Hindlimb muscle (tissue), 1 donor: ENCODE data around the gene RAB36. TPM values are rescaled to one million over a fixed set of nuclear protein-coding genes. Genes with fewer than 3 reads are reported as not detected.
A peak's percentile ranks its signal among the peaks of the same experiment; 100 is the strongest.

ENCODE experiments used
- DNase-seq: peaks from one replicate; pipeline ENCODE4 v3.0.0-alpha.2; 2013
- polyA plus RNA-seq: library from polyadenylated mRNA; unstranded; fragments of 120-200 nt; gene quantifications from one replicate; pipeline ENCODE4 v1.2.1, GENCODE V29; 2013; ENCODE audit not compliant: insufficient read length

The RAB36 gene
- polyA plus RNA-seq, 1 donor: 1.9 TPM

DNA sequence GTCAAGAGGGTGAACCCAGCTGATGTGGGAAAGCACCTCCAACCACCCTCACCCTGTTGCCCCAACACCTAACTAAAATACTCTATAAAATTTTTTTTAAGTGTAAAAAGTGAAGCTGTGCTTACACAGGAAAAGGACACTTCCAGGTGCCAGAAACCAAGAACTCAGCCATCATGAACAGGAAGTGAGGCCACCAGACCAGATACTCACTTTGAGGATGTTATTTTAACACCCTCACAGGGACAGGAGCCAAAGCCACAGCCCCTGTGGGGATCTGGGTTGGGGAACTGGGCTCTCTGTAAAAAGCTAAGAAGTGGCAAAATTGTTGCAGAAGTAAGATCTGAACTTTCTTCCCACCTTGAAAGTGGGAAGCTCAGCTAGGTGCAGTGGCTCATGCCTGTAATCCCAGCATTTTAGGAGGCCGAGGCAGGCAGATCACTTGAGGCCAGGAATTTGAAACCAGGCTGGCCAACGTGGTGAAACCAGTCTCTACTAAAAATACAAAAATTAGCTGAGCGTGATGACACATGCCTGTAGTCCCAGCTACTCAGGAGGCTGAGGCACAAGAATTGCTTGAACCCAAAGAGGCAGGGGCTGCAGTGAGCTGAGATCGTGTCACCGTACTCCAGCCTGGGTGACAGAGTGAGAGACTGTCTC lies 7.2 kb upstream of the RAB36 start:
- no peak for DNase-seq

DNA sequence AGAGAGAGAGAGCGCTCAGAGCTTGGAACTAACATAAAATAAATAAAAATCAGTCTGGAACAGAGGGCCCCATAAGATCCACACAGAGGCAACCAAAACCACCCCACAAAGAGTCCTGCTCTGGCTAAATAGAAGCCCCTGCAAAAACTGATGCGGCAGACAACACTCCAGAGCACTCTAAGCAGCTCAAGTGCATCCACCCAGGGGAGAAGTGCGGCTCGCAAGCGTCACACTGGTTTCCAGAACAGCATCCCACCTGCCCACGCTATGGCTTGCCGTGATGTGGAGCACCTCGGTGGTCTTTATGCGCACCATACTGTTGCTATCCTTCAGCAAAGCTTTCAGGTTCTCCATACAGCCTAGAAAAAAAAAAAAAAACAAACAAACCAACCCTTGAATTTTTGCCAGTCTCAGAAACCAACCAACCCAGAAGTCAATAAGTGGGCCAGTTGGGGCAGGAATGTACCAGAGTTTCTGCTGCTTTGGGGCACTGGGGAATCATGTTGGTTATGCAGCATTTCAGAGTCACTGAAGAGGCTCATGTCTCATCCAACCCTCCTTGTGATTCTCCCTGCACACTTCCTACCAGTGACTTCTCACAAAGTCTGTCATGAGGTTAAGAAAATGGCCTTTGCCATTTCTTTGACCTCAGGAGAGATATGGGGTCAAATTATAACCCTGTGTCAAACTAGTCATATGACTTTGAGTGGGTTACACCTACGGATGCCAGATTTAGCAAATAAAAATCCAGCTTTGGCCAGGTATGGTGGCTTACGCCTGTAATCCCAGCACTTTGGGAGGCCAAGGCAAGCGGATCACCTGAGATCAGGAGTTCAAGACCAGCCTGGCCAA lies 6.5 kb upstream of the RAB36 start:
- DNase-seq: no peak

- no peak for DNase-seq
Measured at GRCh38 chr22:23140385-23140784, 4.9 kb upstream of the RAB36 start.

DNA sequence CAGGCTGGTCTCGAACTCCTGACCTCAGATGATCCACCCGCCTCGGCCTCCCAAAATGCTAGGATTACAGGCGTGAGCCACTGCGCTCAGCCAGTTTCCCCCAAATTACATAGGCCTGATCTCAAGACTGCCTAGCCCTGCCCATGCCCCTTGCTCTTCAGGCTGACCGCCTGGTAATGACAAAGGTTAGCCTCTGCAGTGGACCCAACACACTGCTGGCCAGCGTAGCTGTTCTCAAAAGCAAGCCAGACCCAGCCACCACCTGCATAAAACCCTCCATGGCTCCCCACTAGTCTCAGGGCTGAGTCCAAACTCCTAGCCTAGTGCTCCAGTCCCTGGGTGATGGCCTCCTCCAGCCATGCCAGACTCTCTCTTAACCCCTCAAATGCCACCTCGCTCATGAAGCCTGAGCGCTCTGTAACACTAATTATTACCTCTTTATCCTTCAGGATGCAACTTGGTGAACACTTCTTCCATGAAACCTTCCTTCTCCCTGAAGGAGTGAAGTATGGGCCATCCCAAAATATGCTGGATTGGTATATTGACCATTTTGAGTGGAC lies 2.7 kb upstream of the RAB36 start:
- no peak for DNase-seq

DNA sequence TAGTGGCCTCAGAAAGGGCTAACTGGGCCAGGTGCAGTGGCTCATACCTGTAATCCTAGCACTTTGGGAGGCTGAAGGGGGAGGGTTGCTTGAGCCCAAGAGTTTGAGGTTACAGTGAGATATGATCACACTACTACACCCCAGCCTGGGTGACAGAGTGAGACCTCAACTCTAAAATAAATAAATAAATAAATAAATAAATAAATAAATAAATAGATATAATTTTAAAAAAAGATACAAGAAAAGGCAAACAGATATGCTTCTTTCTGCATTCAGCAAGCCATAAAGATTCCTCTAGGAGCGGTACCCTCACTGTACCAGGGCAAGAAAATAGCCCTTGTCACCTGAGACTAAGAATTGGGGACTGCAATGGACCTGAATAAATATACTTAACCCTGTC lies 2.2 kb upstream of the RAB36 start:
- no peak for DNase-seq

DNA sequence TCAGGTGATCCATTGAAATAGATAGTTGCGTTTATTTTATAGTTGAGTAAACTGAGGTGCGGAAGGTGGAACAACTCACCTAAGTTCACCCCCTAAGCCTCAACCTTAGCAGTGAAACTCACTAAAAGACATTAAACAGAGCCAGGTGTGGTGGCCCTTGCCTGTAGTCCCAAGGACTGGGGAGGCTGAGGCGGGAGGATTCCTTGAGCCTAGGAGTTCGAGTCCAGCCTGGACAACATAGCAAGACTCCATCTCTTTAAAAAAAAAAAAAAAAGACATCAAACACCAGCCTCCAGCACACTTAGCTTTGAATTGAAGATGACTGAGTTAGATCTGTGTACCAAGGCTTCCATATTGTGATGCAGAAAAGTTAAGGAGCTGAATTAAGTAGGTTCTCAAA lies 845 bp upstream of the RAB36 start:
- no peak for DNase-seq

DNA sequence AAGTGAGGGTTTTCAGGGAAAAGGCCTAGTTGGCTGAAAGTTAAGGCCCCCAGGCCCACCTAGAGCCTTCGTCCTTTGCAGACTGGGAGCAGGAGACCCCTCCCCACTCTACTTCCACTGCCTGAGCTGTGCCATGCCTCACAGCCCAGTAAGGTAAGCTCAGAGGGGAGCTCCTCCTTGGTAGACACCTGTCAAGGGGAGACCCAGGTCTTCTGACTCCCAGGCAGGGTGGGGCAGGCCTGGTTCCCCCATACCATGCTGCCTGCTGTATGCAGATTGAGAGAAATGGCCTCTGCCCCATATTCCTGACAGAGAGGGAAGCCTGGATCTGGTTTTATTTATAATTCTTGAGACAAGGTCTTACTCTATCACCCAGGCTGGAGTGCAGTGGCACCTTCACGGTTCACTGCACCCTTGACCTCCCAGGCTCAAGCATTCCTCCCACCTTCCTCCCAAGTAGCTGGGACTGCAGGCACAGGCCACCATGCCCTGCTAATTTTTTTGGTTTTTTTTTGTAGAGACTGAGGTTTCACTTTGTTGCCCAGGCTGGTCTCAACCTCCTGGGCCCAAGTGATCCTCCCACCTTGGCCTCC lies 697 bp downstream of the RAB36 start:
- no peak for DNase-seq

- DNase-seq: no peak
Measured at GRCh38 chr22:23146478-23147205, 1.4 kb downstream of the RAB36 start.

DNA sequence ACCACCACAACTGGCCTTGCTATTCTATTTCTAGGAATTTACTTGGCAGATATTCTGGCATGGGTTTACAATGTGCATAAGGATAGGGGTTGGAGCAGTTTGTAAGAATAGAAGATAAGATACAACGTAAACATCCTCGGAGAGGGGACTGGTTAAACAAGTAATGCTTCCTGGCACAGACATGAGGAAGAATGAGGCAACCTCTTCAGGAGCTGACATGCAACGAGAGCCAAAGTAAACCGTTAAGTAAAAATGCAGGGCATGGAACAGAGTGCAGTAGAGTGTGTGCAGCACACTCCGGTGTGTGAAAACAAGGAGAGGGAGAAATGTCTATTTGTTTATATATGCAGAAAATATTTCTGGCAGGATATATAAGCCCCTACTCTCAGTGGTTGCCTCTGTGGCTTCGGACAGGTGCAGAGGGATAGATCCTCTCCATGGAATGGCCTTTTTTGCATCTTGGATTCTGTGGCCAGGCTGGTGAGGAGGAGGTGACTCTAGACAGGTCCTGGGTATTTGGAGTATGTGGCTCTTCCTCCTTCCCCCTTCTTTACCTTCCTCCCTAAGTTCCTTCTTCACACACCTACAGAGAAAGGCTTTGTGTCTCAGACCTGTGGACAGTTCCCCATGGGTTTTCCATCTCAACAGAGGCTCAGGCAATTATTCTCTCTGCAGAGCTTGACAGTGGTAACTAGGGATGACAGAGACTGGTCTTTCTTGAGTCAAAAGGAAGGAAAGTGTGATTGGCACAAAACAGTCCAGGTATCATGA lies 2.5 kb downstream of the RAB36 start:
- DNase-seq: no peak

DNA sequence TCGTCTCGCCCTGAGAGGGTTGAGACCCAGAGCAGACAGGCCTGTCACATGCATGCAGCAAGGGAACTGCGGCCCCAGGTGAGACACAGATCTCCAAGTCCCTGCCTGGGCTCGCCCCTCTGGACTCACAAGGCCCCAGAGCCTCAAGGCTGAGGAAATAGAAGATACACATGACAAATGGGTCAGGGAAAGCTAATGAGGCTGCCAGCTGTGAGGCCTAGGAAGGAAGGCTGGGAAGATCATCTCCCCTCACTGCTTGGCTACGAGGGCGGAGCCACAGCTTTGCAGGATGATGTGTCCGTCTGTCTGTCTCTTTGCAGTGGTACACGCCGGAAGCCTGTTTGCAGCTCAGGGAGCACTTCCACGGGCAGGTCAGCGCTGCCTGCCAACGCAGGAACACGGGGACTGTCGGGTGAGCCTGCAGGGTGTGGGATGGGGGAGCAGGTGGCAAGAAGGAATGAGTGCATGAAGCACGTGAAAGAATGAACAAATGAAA lies 4.5 kb downstream of the RAB36 start:
- DNase-seq: peak; percentile 55

DNA sequence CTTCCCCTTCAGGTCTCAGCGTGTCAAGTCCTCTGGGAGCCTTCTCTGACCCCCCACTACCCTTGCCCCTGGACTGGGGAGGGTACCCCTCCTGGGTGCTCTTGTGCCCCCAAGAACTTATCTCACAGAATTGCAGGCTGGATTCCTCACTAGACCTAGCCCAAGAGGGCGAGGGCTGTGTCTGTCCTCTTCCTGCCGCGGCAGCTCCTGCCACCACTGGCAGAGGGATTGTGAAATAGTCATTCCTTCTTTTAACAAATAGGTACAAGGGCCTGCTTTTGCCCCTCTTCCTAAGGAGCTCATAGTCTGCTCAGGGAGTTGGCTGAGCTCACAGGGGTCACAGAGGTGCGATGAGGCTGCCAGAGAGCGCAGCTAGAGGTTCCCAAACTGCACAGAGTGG lies 5.5 kb downstream of the RAB36 start:
- DNase-seq: no peak

DNA sequence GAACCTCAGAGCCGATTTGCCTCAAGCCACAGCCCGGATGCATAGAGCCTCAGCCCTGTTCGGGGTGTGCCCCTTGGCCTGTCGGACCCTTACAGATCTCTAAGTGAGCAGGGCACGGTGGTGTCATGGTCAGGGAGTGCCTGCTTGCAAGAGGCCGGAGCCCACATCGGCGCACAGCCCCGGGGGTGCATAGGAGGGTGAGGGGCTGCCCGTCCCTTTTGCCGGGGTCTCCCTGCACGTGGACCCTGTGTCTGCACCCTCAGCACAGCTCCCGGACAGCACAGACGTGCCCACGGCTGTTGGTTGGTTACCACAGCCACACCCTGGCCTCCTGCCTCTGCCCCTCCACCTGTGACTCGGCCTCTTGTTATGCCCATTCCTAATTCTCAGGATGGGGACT lies 6.5 kb downstream of the RAB36 start:
- no peak for DNase-seq

GRCh38 chr22:23152238-23153114 lies 7.2 kb downstream of the RAB36 start:
- DNase-seq: no peak

DNA sequence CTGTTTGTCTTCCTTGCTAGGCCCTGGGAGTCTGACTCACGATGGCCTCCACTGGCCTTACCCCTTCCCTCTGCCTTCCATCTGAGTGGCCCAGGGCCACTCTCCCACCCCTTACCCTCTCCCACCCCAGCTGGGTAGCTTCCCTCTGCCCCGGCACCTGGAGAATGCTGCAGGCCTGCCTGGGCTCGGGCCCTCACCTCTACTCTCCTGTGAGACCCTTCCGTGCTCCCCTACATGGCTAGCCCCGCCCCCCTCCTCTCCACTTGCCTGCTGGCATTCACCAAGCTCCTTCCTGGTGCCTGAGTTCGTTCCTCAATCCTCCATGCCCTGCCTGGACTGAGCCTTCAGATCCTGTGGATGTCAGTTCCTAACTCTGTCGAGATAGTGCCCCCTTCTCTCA lies 8.7 kb downstream of the RAB36 start:
- DNase-seq: no peak

DNA sequence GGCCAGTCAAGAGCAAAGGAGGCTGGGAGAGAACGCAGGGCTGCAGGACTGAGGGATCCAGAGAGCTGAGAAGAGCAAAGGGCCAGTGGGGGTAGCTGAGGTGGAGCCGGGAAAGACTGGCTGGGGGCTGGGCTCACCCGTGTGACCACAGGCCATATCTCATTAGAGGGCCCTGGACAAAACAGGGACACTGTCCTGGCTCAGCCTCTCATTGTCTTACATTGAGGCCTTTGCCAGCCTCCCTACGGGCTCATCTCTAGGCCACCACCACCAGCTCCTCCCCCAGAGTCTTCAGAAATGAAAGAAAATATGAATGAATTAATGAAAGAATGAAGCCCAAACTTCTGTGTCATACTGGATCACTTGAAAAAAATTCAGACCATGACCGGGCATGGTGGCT lies 9.2 kb downstream of the RAB36 start:
- no peak for DNase-seq

DNA sequence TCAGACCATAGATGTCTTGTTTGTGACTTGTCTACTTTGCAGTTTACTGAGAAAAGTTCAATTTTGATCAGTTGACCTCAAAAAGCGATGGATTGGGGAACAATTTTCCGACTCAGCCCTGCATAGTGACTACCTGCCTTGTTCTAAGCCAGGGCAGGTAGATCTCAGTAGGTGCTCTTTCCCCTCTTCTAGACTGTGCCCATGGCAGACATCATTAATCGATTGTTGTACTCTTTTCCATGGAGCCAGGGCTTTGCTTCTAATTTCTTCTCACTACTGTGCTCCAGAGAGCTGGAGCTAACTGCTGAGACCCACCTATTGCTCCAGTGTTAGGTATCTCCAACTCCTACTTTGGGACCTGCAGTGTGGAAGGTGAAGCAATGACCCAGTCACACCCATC lies 9.9 kb downstream of the RAB36 start:
- no peak for DNase-seq

DNA sequence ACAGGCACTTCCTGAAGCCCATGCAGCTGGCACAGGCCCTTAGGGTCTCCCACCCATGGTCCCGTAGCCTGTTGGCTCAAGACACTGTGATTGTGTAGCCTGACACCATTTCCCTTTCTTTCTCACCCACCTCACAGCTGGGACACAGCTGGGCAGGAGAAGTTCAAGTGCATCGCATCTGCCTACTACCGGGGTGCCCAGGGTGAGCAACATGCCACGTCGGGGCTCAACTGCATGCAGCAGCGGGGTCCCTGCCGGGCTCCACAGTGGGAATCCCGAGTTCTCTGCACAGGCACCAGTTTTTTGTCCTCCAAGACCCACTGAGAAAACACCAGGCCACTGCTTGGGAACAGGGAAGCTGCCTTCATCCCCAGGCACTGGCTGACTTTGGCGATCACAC lies 10.6 kb downstream of the RAB36 start:
- DNase-seq: no peak

DNA sequence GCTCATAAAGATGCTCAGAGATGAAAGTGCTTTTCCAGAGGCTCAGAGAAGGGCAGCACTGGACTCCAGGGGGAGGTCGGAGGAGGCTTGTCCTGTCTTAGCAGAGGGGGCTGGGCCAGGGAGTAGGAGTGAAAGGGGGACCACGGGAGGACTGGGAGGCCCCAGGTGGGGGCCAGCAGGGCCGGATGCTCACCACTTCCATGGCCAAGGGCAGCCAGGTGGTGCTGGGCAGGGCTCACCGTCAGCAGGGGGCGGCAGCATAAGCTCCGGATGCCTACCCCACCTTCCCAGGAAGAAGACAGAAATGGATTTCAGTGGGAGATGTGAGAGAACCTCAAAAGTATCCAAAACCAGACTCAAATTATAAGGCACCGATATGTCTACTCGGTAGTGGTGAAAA lies 11.0 kb downstream of the RAB36 start:
- no peak for DNase-seq

DNA sequence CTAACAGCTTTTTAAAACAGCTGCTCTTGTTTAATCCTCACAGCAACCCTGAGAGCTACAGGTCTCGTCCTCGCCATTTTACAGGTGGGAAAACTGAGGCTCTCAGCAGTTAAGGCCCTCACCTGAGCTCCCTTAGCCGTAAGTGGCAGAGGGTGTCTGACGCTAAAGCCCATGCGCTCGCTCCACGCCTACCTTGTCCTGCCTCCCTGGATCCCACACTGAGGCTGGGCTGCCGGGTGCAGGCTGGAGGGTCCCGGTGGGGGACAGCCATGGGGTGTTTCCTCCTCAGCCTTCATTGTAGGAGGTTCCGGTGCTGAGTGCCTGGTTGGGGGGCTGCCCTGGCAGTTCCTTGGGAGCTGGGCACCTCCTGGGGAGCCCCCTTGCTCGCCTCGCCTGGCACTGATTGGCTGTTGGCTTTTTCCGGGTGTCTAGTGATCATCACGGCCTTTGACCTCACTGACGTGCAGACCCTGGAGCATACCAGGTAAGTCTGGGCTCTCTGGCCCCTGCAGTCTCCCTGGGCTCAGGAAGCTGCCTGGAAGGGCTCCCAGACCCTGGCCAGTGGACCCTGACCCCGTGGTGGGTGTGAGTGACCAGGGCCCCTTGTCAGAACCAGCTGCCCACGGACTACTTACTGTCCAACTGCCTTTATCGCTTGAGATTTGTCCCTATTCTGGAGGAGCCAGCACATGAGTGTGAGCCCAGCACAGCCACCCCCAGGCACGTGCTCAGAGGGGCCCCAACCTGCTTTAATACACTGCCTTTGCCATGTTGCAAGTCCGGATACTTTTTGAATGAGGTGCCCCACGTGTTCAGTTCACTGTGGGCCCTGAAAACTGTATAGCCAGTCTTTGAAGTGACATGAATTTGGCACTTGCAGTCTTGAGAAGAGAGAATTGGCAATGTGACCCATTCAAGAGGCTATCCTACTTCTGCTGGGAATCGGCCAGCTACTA lies 12.6 kb downstream of the RAB36 start:
- no peak for DNase-seq
